ENCODE data around the gene GALNT13. TPM values are rescaled to one million over a fixed set of nuclear protein-coding genes. Genes with fewer than 3 reads are reported as not detected.

GALNT13 gene
- total and polyA plus RNA-seq, 2 experiments from 2014 or later = 1.3 to 3.1 TPM

GRCh38 chr2:153971250-153971649 is 99.5 kb downstream of the GALNT13 start:
- Histone ChIP-seq H3K9me3 (ENCODE audit: low read depth) (no peaks in the 10 kb centered on the region), H3K27ac (no peak overlapping the region), H3K36me3 (no peaks in the 10 kb centered on the region), H3K27me3 (no peaks in the 10 kb centered on the region), H3K4me1 (ENCODE audit: low read depth) (no peaks in the 10 kb centered on the region), H3K4me3 (no peak overlapping the region)
- no peak for DNase-seq (ENCODE audit: low read depth in 1 of 2, low spot score in 1 of 2)
- TF ChIP-seq CTCF (IDR thresholded peaks at IDR 0.05; ENCODE audit: low read depth, low read length) = no peak

- Histone ChIP-seq H3K36me3 (no peaks in the 10 kb centered on the region), H3K27ac (no peak overlapping the region), H3K27me3 (no peaks in the 10 kb centered on the region), H3K4me1 (ENCODE audit: low read depth) (no peaks in the 10 kb centered on the region), H3K9me3 (ENCODE audit: low read depth) (no peaks in the 10 kb centered on the region), H3K4me3 (no peak overlapping the region)
- DNase-seq (ENCODE audit: low read depth in 1 of 2, low spot score in 1 of 2) = no peak
- no peak for TF ChIP-seq CTCF (IDR thresholded peaks at IDR 0.05; ENCODE audit: low read depth, low read length)
Measured at GRCh38 chr2:153971855-153972254, 100.1 kb downstream of the GALNT13 start.

- Histone ChIP-seq H3K27ac (no peak overlapping the region), H3K36me3 (no peaks in the 10 kb centered on the region), H3K9me3 (ENCODE audit: low read depth) (no peaks in the 10 kb centered on the region), H3K4me3 (no peak overlapping the region), H3K4me1 (ENCODE audit: low read depth) (no peaks in the 10 kb centered on the region), H3K27me3 (no peaks in the 10 kb centered on the region)
- TF ChIP-seq CTCF (IDR thresholded peaks at IDR 0.05; ENCODE audit: low read depth, low read length) = no peak
- no peak for DNase-seq (ENCODE audit: low read depth in 1 of 2, low spot score in 1 of 2)
Measured at GRCh38 chr2:153972412-153972811, 100.7 kb downstream of the GALNT13 start.

- H3K4me1 ChIP-seq (ENCODE audit: low read depth) = no peaks in the 10 kb centered on the region
- no peak overlapping the region for H3K4me3 ChIP-seq
- H3K27me3 ChIP-seq = no peaks in the 10 kb centered on the region
- no peak for DNase-seq (ENCODE audit: low read depth in 1 of 2, low spot score in 1 of 2)
- H3K9me3 ChIP-seq (ENCODE audit: low read depth) = no peaks in the 10 kb centered on the region
- H3K27ac ChIP-seq = no peak overlapping the region
- H3K36me3 ChIP-seq = no peaks in the 10 kb centered on the region
- no peak for TF ChIP-seq CTCF (IDR thresholded peaks at IDR 0.05; ENCODE audit: low read depth, low read length)
Measured at GRCh38 chr2:153986488-153987229, 114.9 kb downstream of the GALNT13 start.

GRCh38 chr2:153990771-153991170 is 119.0 kb downstream of the GALNT13 start:
- Histone ChIP-seq H3K4me3 (no peak overlapping the region), H3K27ac (no peak overlapping the region), H3K36me3 (no peaks in the 10 kb centered on the region), H3K9me3 (ENCODE audit: low read depth) (no peaks in the 10 kb centered on the region), H3K4me1 (ENCODE audit: low read depth) (no peaks in the 10 kb centered on the region), H3K27me3 (no peaks in the 10 kb centered on the region)
- DNase-seq (ENCODE audit: low read depth in 1 of 2, low spot score in 1 of 2) = no peak
- no peak for TF ChIP-seq CTCF (IDR thresholded peaks at IDR 0.05; ENCODE audit: low read depth, low read length)

Data from cardiac muscle cell (in vitro differentiated cells and primary cell).